Measurements from ENCODE around the gene NPC1L1. TPM values are rescaled to one million over a fixed set of nuclear protein-coding genes. Genes with fewer than 3 reads are reported as not detected.

NPC1L1 gene
- total RNA-seq, 1 experiment from 2014 or later: 6.5 TPM

- Mint-ChIP-seq H3K9me3 (ENCODE audit: unreplicated experiment) (no peaks in the 10 kb centered on the region), H3K4me1 (ENCODE audit: low read depth, unreplicated experiment) (peaks cover 14% of the 10 kb centered on the region), H3K27me3 (ENCODE audit: insufficient read depth, unreplicated experiment) (no peaks in the 10 kb centered on the region), H3K36me3 (ENCODE audit: insufficient read depth, unreplicated experiment) (peaks cover 91% of the 10 kb centered on the region), H3K27ac (ENCODE audit: unreplicated experiment) (peak overlapping the region; percentile 12), H3K4me3 (ENCODE audit: unreplicated experiment) (no peak overlapping the region)
- H3K27me3 ChIP-seq (replicated peaks; ENCODE audit: control insufficient read depth, insufficient read depth, low read length): no peaks in the 10 kb centered on the region
- H3K4me3 ChIP-seq (ENCODE audit: low read depth, low read length): no peak overlapping the region
- POLR2A ChIA-PET: no interaction called here
- CTCF ChIA-PET: no interaction called here
- peaks cover 8% of the 10 kb centered on the region for H3K4me1 ChIP-seq
- TF ChIP-seq CTCF (IDR thresholded peaks at IDR 0.05; ENCODE audit: insufficient read depth in 1 of 2, low read depth in 1 of 2, low read length in 1 of 2, severe bottlenecking in 1 of 2, unreplicated experiment in 1 of 2): no peak
- peaks cover 26% of the 10 kb centered on the region for H3K36me3 ChIP-seq (ENCODE audit: control insufficient read depth, insufficient read depth, low read length)
- no peaks in the 10 kb centered on the region for H3K9me3 ChIP-seq
- intact Hi-C loops (cut with micrococcal nuclease; ENCODE audit: unreplicated experiment): no loop called here
- DNase-seq: no peak
- no TSS peak for BruUV-seq (replicated peaks)
Observed at GRCh38 chr7:44567884-44568283, 26.8 kb upstream of the NPC1L1 start.

- Histone ChIP-seq H3K36me3 (ENCODE audit: control insufficient read depth, insufficient read depth, low read length) (peaks cover 21% of the 10 kb centered on the region), H3K4me3 (ENCODE audit: low read depth, low read length) (no peak overlapping the region), H3K9me3 (no peaks in the 10 kb centered on the region), H3K27me3 (replicated peaks; ENCODE audit: control insufficient read depth, insufficient read depth, low read length) (no peaks in the 10 kb centered on the region), H3K4me1 (peaks cover 18% of the 10 kb centered on the region)
- CTCF ChIA-PET: no interaction called here
- H3K9me3 Mint-ChIP-seq (ENCODE audit: unreplicated experiment): no peaks in the 10 kb centered on the region
- peaks cover 87% of the 10 kb centered on the region for H3K36me3 Mint-ChIP-seq (ENCODE audit: insufficient read depth, unreplicated experiment)
- POLR2A ChIA-PET: no interaction called here
- no TSS peak for BruUV-seq (replicated peaks)
- H3K27ac Mint-ChIP-seq (ENCODE audit: unreplicated experiment): no peak overlapping the region
- no peaks in the 10 kb centered on the region for H3K27me3 Mint-ChIP-seq (ENCODE audit: insufficient read depth, unreplicated experiment)
- TF ChIP-seq CTCF (IDR thresholded peaks at IDR 0.05; ENCODE audit: insufficient read depth in 1 of 2, low read depth in 1 of 2, low read length in 1 of 2, severe bottlenecking in 1 of 2, unreplicated experiment in 1 of 2): no peak
- intact Hi-C loops (cut with micrococcal nuclease; ENCODE audit: unreplicated experiment): no loop called here
- DNase-seq: no peak
- peaks cover 20% of the 10 kb centered on the region for H3K4me1 Mint-ChIP-seq (ENCODE audit: low read depth, unreplicated experiment)
- H3K4me3 Mint-ChIP-seq (ENCODE audit: unreplicated experiment): no peak overlapping the region
Observed at GRCh38 chr7:44566680-44567079, 25.6 kb upstream of the NPC1L1 start.

- intact Hi-C loops (cut with micrococcal nuclease; ENCODE audit: unreplicated experiment): loop anchor here (1.0 kb wide), 1 partner anchor 76 kb away; the partner anchor contains the start of gene NUDCD3
- H3K27ac Mint-ChIP-seq (ENCODE audit: unreplicated experiment): no peak overlapping the region
Observed at GRCh38 chr7:44565795-44566559, 24.8 kb upstream of the NPC1L1 start.

More at GRCh38 chr7:44565795-44566559, 24.8 kb upstream of the NPC1L1 start:
- Histone ChIP-seq H3K4me1 (peaks cover 25% of the 10 kb centered on the region), H3K9me3 (no peaks in the 10 kb centered on the region), H3K4me3 (ENCODE audit: low read depth, low read length) (no peak overlapping the region), H3K36me3 (ENCODE audit: control insufficient read depth, insufficient read depth, low read length) (peaks cover 21% of the 10 kb centered on the region), H3K27me3 (replicated peaks; ENCODE audit: control insufficient read depth, insufficient read depth, low read length) (no peaks in the 10 kb centered on the region)
- BruUV-seq (replicated peaks): no TSS peak
- no peak overlapping the region for H3K4me3 Mint-ChIP-seq (ENCODE audit: unreplicated experiment)
- peaks cover 20% of the 10 kb centered on the region for H3K4me1 Mint-ChIP-seq (ENCODE audit: low read depth, unreplicated experiment)
- H3K27me3 Mint-ChIP-seq (ENCODE audit: insufficient read depth, unreplicated experiment): no peaks in the 10 kb centered on the region
- CTCF ChIA-PET: interaction anchor here (0.5 to 2.5 kb wide), 10 partner anchors 8 to 435 kb away, joined by 3 to 10 read pairs (median 3); partner anchors contain the start of genes DDX56 and NUDCD3
- peaks cover 80% of the 10 kb centered on the region for H3K36me3 Mint-ChIP-seq (ENCODE audit: insufficient read depth, unreplicated experiment)
- DNase-seq: no peak
- H3K9me3 Mint-ChIP-seq (ENCODE audit: unreplicated experiment): no peaks in the 10 kb centered on the region
- TF ChIP-seq CTCF (IDR thresholded peaks at IDR 0.05; ENCODE audit: insufficient read depth in 1 of 2, low read depth in 1 of 2, low read length in 1 of 2, severe bottlenecking in 1 of 2, unreplicated experiment in 1 of 2): no peak
- POLR2A ChIA-PET: interaction anchor here (0.5 to 1.2 kb wide), 3 partner anchors 8 to 433 kb away, joined by 3 to 7 read pairs (median 3); partner anchors contain the start of gene DDX56

All from Caco-2 (cell line).